ENCODE measurements around the gene C4A. TPM values are rescaled to one million over a fixed set of nuclear protein-coding genes. Genes with fewer than 3 reads are reported as not detected.

Gene C4A
- total and polyA plus RNA-seq, 2 of the 13 experiments (the other 11 are each of a cell fraction or from before 2014, with no cell fraction given): 165 to 478 TPM

GRCh38 chr6:31945507-31946369 lies 36.1 kb upstream of the C4A start, which contains the start of gene CFB (continued):
- peak; percentile 89 for TF ChIP-seq PRPF4 (IDR thresholded peaks at IDR 0.05; ENCODE audit: low read depth, low read length, poor library complexity, severe bottlenecking)
- TF ChIP-seq KMT2B (CRISPR knock-in tag; IDR thresholded peaks at IDR 0.05): peak; percentile 63; the same call in 1 of the 2 replicates
- TF ChIP-seq ZNF446 (CRISPR knock-in tag; IDR thresholded peaks at IDR 0.05): no peak
- peak; percentile 35; the same call in 1 of the 2 replicates for TF ChIP-seq ZNF629 (CRISPR knock-in tag; conservative IDR thresholded peaks at IDR 0.05)
- peak; percentile 94 for TF ChIP-seq ZC3H13 (CRISPR knock-in tag; IDR thresholded peaks at IDR 0.05)
- no peak for TF ChIP-seq ZFP82 (CRISPR knock-in tag; IDR thresholded peaks at IDR 0.05; ENCODE audit: borderline replicate concordance)
- peak; percentile 94; the same call in 1 of the 2 replicates for TF ChIP-seq ZNF350 (CRISPR knock-in tag; IDR thresholded peaks at IDR 0.05; ENCODE audit: borderline replicate concordance, low read depth)
- no peak for TF ChIP-seq ZNF563 (CRISPR knock-in tag; IDR thresholded peaks at IDR 0.05)
- peak; percentile 92 for TF ChIP-seq SAP130 (CRISPR knock-in tag; IDR thresholded peaks at IDR 0.05; ENCODE audit: low read depth)
- peak; percentile 44; the same call in 1 of the 2 replicates for TF ChIP-seq ZNF431 (CRISPR knock-in tag; IDR thresholded peaks at IDR 0.05; ENCODE audit: borderline replicate concordance, low read depth)
- TF ChIP-seq EEA1 (CRISPR knock-in tag; IDR thresholded peaks at IDR 0.05; ENCODE audit: borderline replicate concordance): peak; percentile 88; the same call in 1 of the 2 replicates
- TF ChIP-seq NCOA2 (CRISPR knock-in tag; IDR thresholded peaks at IDR 0.05): peak; percentile 92
- TF ChIP-seq SPEN (CRISPR knock-in tag; IDR thresholded peaks at IDR 0.05; ENCODE audit: low read depth): peak; percentile 73
- no peak for TF ChIP-seq PRMT3 (CRISPR knock-in tag; IDR thresholded peaks at IDR 0.05; ENCODE audit: borderline replicate concordance, low read depth)
- TF ChIP-seq, protein P1, sequence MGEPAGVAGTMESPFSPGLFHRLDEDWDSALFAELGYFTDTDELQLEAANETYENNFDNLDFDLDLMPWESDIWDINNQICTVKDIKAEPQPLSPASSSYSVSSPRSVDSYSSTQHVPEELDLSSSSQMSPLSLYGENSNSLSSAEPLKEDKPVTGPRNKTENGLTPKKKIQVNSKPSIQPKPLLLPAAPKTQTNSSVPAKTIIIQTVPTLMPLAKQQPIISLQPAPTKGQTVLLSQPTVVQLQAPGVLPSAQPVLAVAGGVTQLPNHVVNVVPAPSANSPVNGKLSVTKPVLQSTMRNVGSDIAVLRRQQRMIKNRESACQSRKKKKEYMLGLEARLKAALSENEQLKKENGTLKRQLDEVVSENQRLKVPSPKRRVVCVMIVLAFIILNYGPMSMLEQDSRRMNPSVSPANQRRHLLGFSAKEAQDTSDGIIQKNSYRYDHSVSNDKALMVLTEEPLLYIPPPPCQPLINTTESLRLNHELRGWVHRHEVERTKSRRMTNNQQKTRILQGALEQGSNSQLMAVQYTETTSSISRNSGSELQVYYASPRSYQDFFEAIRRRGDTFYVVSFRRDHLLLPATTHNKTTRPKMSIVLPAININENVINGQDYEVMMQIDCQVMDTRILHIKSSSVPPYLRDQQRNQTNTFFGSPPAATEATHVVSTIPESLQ (CRISPR knock-in tag; conservative IDR thresholded peaks at IDR 0.05): peak; percentile 62; the same call in 1 of the 2 replicates
- TF ChIP-seq RNF219 (CRISPR knock-in tag; IDR thresholded peaks at IDR 0.05): 0 out of 2 replicates have a peak, but pooled peaks have one; percentile 58
- TF ChIP-seq MBNL3 (CRISPR knock-in tag; conservative IDR thresholded peaks at IDR 0.05): no peak
- no peak for TF ChIP-seq ZNF841 (CRISPR knock-in tag; IDR thresholded peaks at IDR 0.05; ENCODE audit: borderline replicate concordance)
- TF ChIP-seq, protein P2, sequence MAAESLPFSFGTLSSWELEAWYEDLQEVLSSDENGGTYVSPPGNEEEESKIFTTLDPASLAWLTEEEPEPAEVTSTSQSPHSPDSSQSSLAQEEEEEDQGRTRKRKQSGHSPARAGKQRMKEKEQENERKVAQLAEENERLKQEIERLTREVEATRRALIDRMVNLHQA (CRISPR knock-in tag; IDR thresholded peaks at IDR 0.05): no peak; the same call in 1 of the 2 replicates
- TF ChIP-seq ZNF713 (CRISPR knock-in tag; IDR thresholded peaks at IDR 0.05): 0 out of 2 replicates have a peak, but pooled peaks have one; percentile 81
- 0 out of 2 replicates have a peak, but pooled peaks have one; percentile 59 for TF ChIP-seq ZHX1 (CRISPR knock-in tag; IDR thresholded peaks at IDR 0.05; ENCODE audit: low read depth)
- no peak for TF ChIP-seq XBP1 (CRISPR knock-in tag; IDR thresholded peaks at IDR 0.05)

All from HepG2 (cell line).